H1 (cell line): Measurements from ENCODE around the gene GEMIN7. TPM values are rescaled to one million over a fixed set of nuclear protein-coding genes. Genes with fewer than 3 reads are reported as not detected.

Experiments
- CTCF ChIA-PET: fragments of 300-600 bp; sonication (Branson Sonifier 250); formaldehyde crosslinking; loops from one replicate; lab custom pipeline; 2021; ENCODE audit not compliant: partially characterized antibody; lab: Charles Lee
- POLR2A ChIA-PET: fragments of 300-600 bp; sonication (Branson Sonifier 250); formaldehyde crosslinking; loops from one replicate; lab custom pipeline; 2021; ENCODE audit warnings: inconsistent platforms; ENCODE audit not compliant: partially characterized antibody; lab: Charles Lee
- DNase-seq, 2 experiments: peaks; one replicate each; pipeline versions ENCODE4 v3.0.0 to v3.0.0-alpha.2; 2010 to 2022; ENCODE audit warnings: low spot score in 2 of 2, low read depth in 1 of 2, mixed read lengths in 1 of 2
- FAIRE-seq: peaks from 2 replicates; lab custom pipeline; 2011; peaks lifted over from hg19 to GRCh38; lab: Jason Lieb, UNC
- H2AFZ ChIP-seq: 2 replicates; pipeline ENCODE4 v1.8.1; 2012; ENCODE audit warnings: low read length, inconsistent platforms
- H2AK5ac ChIP-seq: 2 replicates; pipeline ENCODE4 v1.6.1; 2013; ENCODE audit warnings: low read depth, low read length
- H2BK120ac ChIP-seq: replicated peaks from 2 replicates; pipeline ENCODE3; 2013; ENCODE audit warnings: low read depth, low read length, inconsistent platforms
- H2BK12ac ChIP-seq: 2 replicates; pipeline ENCODE4 v1.6.1; 2013; ENCODE audit warnings: low read depth, low read length
- H2BK15ac ChIP-seq: 2 replicates; pipeline ENCODE4 v1.6.1; 2013; ENCODE audit warnings: low read length
- H2BK20ac ChIP-seq: 2 replicates; pipeline ENCODE4 v1.6.1; 2013; ENCODE audit warnings: low read length
- H2BK5ac ChIP-seq: 2 replicates; pipeline ENCODE4 v1.6.1; 2013; ENCODE audit warnings: low read depth, low read length
- H3K14ac ChIP-seq: 2 replicates; pipeline ENCODE4 v1.6.1; 2013; ENCODE audit warnings: inconsistent platforms; ENCODE audit not compliant: insufficient read length
- H3K18ac ChIP-seq: 2 replicates; pipeline ENCODE4 v1.6.1; 2013; ENCODE audit warnings: low read length; ENCODE audit errors: extremely low read depth
- H3K23ac ChIP-seq: 2 replicates; pipeline ENCODE4 v1.6.1; 2013; ENCODE audit warnings: inconsistent platforms; ENCODE audit not compliant: insufficient read length
- H3K23me2 ChIP-seq: 2 replicates; pipeline ENCODE4 v1.6.1; 2013; ENCODE audit warnings: low read depth, low read length
- H3K27ac ChIP-seq: 2 replicates; pipeline ENCODE4 v1.6.1; 2011; ENCODE audit warnings: low read depth, low read length, inconsistent platforms
- H3K27me3 ChIP-seq, 4 experiments: replicated peaks in 1 of 4; 1 replicate in 1 of 4; 2 replicates in 3 of 4; pipeline versions ENCODE4 v1.6.1 to v1.8.1; 2011 to 2013; ENCODE audit warnings: low read length in 3 of 4, mild to moderate bottlenecking in 3 of 4, inconsistent platforms in 2 of 4, mixed read lengths in 2 of 4, moderate library complexity in 1 of 4; ENCODE audit not compliant: control insufficient read depth in 3 of 4, insufficient read depth in 3 of 4; ENCODE audit errors: extremely low read depth in 1 of 4
- H3K36me3 ChIP-seq, 4 experiments: 2 replicates each; pipeline versions ENCODE4 v1.6.1 to v1.8.1; 2011 to 2013; ENCODE audit warnings: mild to moderate bottlenecking in 4 of 4, low read length in 3 of 4, moderate library complexity in 2 of 4, control low read depth in 1 of 4, inconsistent platforms in 1 of 4; ENCODE audit not compliant: insufficient read depth in 4 of 4, control insufficient read depth in 2 of 4
- H3K4ac ChIP-seq: replicated peaks from 2 replicates; pipeline ENCODE3; 2013; ENCODE audit warnings: low read length, low read depth, mixed read lengths, inconsistent platforms; ENCODE audit not compliant: insufficient read length
- H3K4me1 ChIP-seq, 4 experiments: replicated peaks in 1 of 4; 1 replicate in 1 of 4; 2 replicates in 3 of 4; pipeline versions ENCODE4 v1.6.1 to v1.8.1; 2011 to 2013; ENCODE audit warnings: low read length in 3 of 4, inconsistent platforms in 2 of 4, mixed read lengths in 1 of 4; ENCODE audit not compliant: insufficient read depth in 4 of 4, control insufficient read depth in 3 of 4
- H3K4me2 ChIP-seq, 2 experiments: 2 replicates each; pipeline versions ENCODE4 v1.6.1 to v1.8.1; 2011 to 2013; ENCODE audit warnings: low read depth in 2 of 2, low read length in 2 of 2, control low read depth in 1 of 2, inconsistent platforms in 1 of 2, mild to moderate bottlenecking in 1 of 2; ENCODE audit not compliant: insufficient read depth in 1 of 2
- H3K4me3 ChIP-seq, 4 experiments: fragments of 200-600, 300-600 bp in 1 of 4; sonication (generic), shearing (Covaris generic), sonication (Bioruptor Twin) in 1 of 4; 2 replicates each; pipeline versions ENCODE4 v1.5.1 to v1.8.1; 2011 to 2016; ENCODE audit warnings: low read length in 4 of 4, low read depth in 3 of 4, control low read depth in 2 of 4, inconsistent platforms in 2 of 4, mild to moderate bottlenecking in 2 of 4, mixed read lengths in 1 of 4, moderate library complexity in 1 of 4; ENCODE audit not compliant: insufficient read depth in 2 of 4; ENCODE audit errors: extremely low read depth in 1 of 4
- H3K56ac ChIP-seq: replicated peaks from 2 replicates; pipeline ENCODE3; 2013; ENCODE audit warnings: low read depth, mild to moderate bottlenecking, mixed read lengths, low read length, inconsistent platforms; ENCODE audit not compliant: insufficient read length
- H3K79me1 ChIP-seq: 2 replicates; pipeline ENCODE4 v1.6.1; 2013; ENCODE audit warnings: low read depth, low read length, control low read depth
- H3K79me2 ChIP-seq, 2 experiments: 2 replicates each; pipeline versions ENCODE4 v1.6.1 to v1.8.1; 2012 to 2013; ENCODE audit warnings: low read length in 2 of 2, mild to moderate bottlenecking in 2 of 2, inconsistent platforms in 1 of 2; ENCODE audit not compliant: insufficient read depth in 2 of 2, control insufficient read depth in 1 of 2
- H3K9ac ChIP-seq, 4 experiments: replicated peaks in 1 of 4; 1 replicate in 1 of 4; 2 replicates in 3 of 4; pipeline versions ENCODE4 v1.6.1 to v1.8.1; 2011 to 2013; ENCODE audit warnings: low read depth in 3 of 4, low read length in 3 of 4, control low read depth in 2 of 4, mild to moderate bottlenecking in 2 of 4, moderate library complexity in 2 of 4, inconsistent platforms in 1 of 4; ENCODE audit errors: extremely low read depth in 1 of 4
- H3K9me3 ChIP-seq, 2 experiments: 2 replicates each; pipeline versions ENCODE4 v1.6.1 to v1.8.1; 2012 to 2013; ENCODE audit warnings: mild to moderate bottlenecking in 2 of 2, moderate library complexity in 2 of 2, control low read depth in 1 of 2, inconsistent platforms in 1 of 2, low read depth in 1 of 2, low read length in 1 of 2, mixed read lengths in 1 of 2; ENCODE audit not compliant: insufficient read depth in 2 of 2
- H4K20me1 ChIP-seq, 2 experiments: replicated peaks in 1 of 2; 2 replicates each; pipeline versions ENCODE3 to v1.8.1; 2011 to 2013; ENCODE audit warnings: inconsistent platforms in 2 of 2, low read length in 2 of 2, mild to moderate bottlenecking in 1 of 2; ENCODE audit not compliant: insufficient read depth in 2 of 2, control insufficient read depth in 1 of 2
- H4K5ac ChIP-seq: 2 replicates; pipeline ENCODE4 v1.6.1; 2013; ENCODE audit warnings: low read length, low read depth, mixed read lengths, inconsistent platforms; ENCODE audit not compliant: insufficient read length
- H4K8ac ChIP-seq: 2 replicates; pipeline ENCODE4 v1.8.0; 2013; ENCODE audit warnings: mild to moderate bottlenecking, moderate library complexity, low read length, inconsistent platforms; ENCODE audit not compliant: insufficient read depth; ENCODE audit errors: extremely low read depth
- H4K91ac ChIP-seq: replicated peaks from 2 replicates; pipeline ENCODE3; 2013; ENCODE audit warnings: low read length, mixed read lengths, inconsistent platforms; ENCODE audit not compliant: insufficient read length
- RAD21 ChIP-seq, 2 experiments: IDR thresholded peaks in 1 of 2; conservative IDR thresholded peaks in 1 of 2; 2 replicates each; pipeline ENCODE4 v1.6.1; 2011; ENCODE audit warnings: low read depth in 2 of 2, low read length in 2 of 2, improper control_type of control experiment in 1 of 2, inconsistent platforms in 1 of 2, mild to moderate bottlenecking in 1 of 2, moderate library complexity in 1 of 2
- RFX5 ChIP-seq: IDR thresholded peaks from 2 replicates; pipeline ENCODE4 v1.6.1; 2011; ENCODE audit warnings: low read depth, low read length, improper control_type of control experiment, borderline replicate concordance
- WGBS, 2 experiments: shearing (Covaris generic) in 1 of 2; methylation state at CpG; one replicate each; pipeline versions ENCODE4 v1.1.6 to v1.1.7; 2013 to 2015; ENCODE audit warnings: low lambda C conversion rate in 2 of 2, mixed read lengths in 2 of 2, inconsistent platforms in 1 of 2, low coverage in 1 of 2, missing lambda C conversion rate in 1 of 2; ENCODE audit not compliant: insufficient replicate concordance in 2 of 2, insufficient coverage in 1 of 2, insufficient read length in 1 of 2; ENCODE audit errors: extremely low coverage in 1 of 2, missing lambda C conversion rate in 1 of 2; 5-methylcytosine and 5-hydroxymethylcytosine counted together
- polyA plus RNA-seq, 7 experiments: library from polyadenylated mRNA; depleted of rRNA in 3 of 7; stranded (reverse) in 5 of 7; unstranded in 2 of 7; fragments of >200 nt in 5 of 7; fragments of 200-250 nt in 2 of 7; gene quantifications; 1 replicate in 5 of 7; 2 replicates in 1 of 7; 4 replicates in 1 of 7; pipeline versions ENCODE4 v1.2.1 to v1.2.3, GENCODE V29; 2011 to 2013; ENCODE audit warnings: missing spikeins in 2 of 7, mixed read lengths in 2 of 7
- total RNA-seq: library from RNA; stranded (reverse); fragmentation: NEBNext Ultra II Directional; extraction: Animal tissue kit (Norgen Biotek cat#: 25700); gene quantifications from 2 replicates; pipeline ENCODE4 v1.2.1, GENCODE V29; 2021

The GEMIN7 gene
- total and polyA plus RNA-seq, 2 of the 8 experiments (the other 6 are each of a cell fraction or from before 2014, with no cell fraction given): 48.0 to 91.6 TPM

GRCh38 chr19:45115809-45116615 lies 37.0 kb downstream of the GEMIN7 start:
- Histone ChIP-seq H2AFZ (no peak overlapping the region), H3K23me2 (no peaks in the 10 kb centered on the region), H2BK120ac (no peak overlapping the region), H4K91ac (no peak overlapping the region), H4K8ac (peak overlapping the region; percentile 9), H3K27me3 (no peaks in the 10 kb centered on the region), H3K9me3 (no peaks in the 10 kb centered on the region), H3K4me3 (no peak overlapping the region), H3K4me1 (peaks cover 0 to 21% (median 4%) of the 10 kb centered on the region in 4 experiments; a peak in 6 of 7 replicates), H4K5ac (no peak overlapping the region), H2BK20ac (no peak overlapping the region), H3K79me2 (peaks cover 3 to 80% of the 10 kb centered on the region in 2 experiments), H2AK5ac (peak overlapping the region; percentile 94; the same call in 1 of the 2 replicates), H2BK5ac (no peak overlapping the region), H2BK15ac (no peak overlapping the region), H3K36me3 (no peaks in the 10 kb centered on the region), H3K4me2 (no peak overlapping the region), H4K20me1 (peaks cover 43 to 46% of the 10 kb centered on the region in 2 experiments), H3K79me1 (peaks cover 48% of the 10 kb centered on the region), H3K4ac (no peak overlapping the region), H3K23ac (no peak overlapping the region), H3K9ac (no peak overlapping the region), H3K18ac (no peak overlapping the region), H2BK12ac (peak overlapping the region; percentile 6; the same call in 1 of the 2 replicates), H3K56ac (no peak overlapping the region), H3K14ac (no peak overlapping the region), H3K27ac (no peak overlapping the region)
- WGBS, 2 experiments: 89% methylated on average over 17 of the region's 21 CpGs; no CpG with 5 or more reads in 1 of the 2 experiments
- TF ChIP-seq RFX5 (no peak), RAD21 (IDR thresholded peaks at IDR 0.05 in 1 of 2, conservative IDR thresholded peaks at IDR 0.05 in 1 of 2; ENCODE audit: low read depth in 2 of 2, low read length in 2 of 2) (peak; percentile 7 to 16; a peak in 2 of 4 replicates)
- ChIA-PET CTCF (interaction anchor here (1.6 to 8.6 kb wide), 3 partner anchors 8 to 25 kb away, joined by 3 to 73 read pairs (median 8); no protein-coding TSS in a partner anchor), POLR2A (interaction anchor here (0.9 kb wide), 1 partner anchor 12 kb away, joined by 3 read pairs; no protein-coding TSS in a partner anchor)
- FAIRE-seq (no peak), DNase-seq (no peak)
